Measurements from ENCODE around the gene NOS1. TPM values are rescaled to one million over a fixed set of nuclear protein-coding genes. Genes with fewer than 3 reads are reported as not detected.

Gene NOS1
- total RNA-seq, 1 donor from 2014 or later: under 0.01 TPM

DNA sequence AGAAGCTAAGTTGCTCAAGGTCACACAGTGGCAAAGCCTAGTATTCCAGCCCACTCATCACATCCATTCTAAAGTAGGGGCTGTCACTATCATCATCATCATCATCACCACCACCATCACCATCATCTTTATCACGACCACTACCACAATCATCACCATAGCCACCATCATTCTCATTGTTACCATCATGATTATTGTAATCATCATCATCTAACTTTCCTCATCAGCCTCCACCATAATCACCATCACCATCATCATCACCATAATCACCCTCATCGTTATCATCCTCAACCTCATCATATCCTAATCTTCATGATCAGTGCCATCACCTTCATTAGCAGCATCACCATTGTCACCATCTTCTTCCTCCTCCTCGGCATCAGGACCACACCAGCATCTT, 48.7 kb downstream of the NOS1 start:
- no peak overlapping the region for H3K4me3 ChIP-seq (ENCODE audit: low read depth, low read length)
- TF ChIP-seq, protein P1, sequence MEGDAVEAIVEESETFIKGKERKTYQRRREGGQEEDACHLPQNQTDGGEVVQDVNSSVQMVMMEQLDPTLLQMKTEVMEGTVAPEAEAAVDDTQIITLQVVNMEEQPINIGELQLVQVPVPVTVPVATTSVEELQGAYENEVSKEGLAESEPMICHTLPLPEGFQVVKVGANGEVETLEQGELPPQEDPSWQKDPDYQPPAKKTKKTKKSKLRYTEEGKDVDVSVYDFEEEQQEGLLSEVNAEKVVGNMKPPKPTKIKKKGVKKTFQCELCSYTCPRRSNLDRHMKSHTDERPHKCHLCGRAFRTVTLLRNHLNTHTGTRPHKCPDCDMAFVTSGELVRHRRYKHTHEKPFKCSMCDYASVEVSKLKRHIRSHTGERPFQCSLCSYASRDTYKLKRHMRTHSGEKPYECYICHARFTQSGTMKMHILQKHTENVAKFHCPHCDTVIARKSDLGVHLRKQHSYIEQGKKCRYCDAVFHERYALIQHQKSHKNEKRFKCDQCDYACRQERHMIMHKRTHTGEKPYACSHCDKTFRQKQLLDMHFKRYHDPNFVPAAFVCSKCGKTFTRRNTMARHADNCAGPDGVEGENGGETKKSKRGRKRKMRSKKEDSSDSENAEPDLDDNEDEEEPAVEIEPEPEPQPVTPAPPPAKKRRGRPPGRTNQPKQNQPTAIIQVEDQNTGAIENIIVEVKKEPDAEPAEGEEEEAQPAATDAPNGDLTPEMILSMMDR (conservative IDR thresholded peaks at IDR 0.05; ENCODE audit: low read depth, low read length): no peak
- DNase-seq (ENCODE audit: low read depth): no peak

DNA sequence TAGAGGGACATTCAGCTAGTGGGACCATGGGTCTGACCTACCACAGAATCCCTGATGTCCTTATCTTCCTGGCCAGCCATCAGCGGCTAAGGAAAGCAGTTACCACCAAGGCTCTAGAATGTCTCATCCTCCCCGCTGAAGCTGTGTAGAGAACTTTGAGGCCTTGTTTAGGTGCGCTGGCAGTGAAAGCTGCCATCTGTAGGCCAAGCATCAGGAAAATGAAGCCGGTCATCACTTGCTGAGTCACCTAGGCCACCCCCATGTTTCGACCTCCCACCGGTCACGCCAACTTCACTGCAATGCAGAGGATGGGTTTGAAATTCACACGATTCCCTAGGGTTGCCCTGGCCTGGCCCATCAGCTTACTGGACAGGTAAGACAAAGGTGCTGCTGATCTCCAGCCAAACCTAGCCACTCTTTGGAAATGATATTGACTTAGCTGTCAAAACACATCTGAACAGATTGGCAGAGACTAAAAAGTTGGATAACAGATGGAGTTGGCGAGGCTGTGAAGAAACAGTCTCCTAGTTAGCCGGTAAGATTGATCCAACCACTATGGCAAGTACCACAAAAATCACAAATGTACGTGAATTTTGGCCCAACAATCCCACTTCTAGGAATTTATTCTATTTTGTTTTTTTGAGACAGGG, 52.0 kb downstream of the NOS1 start:
- no peak overlapping the region for H3K4me3 ChIP-seq (ENCODE audit: low read depth, low read length)
- TF ChIP-seq, protein P1 (conservative IDR thresholded peaks at IDR 0.05; ENCODE audit: low read depth, low read length): no peak
- no peak for DNase-seq (ENCODE audit: low read depth)

DNA sequence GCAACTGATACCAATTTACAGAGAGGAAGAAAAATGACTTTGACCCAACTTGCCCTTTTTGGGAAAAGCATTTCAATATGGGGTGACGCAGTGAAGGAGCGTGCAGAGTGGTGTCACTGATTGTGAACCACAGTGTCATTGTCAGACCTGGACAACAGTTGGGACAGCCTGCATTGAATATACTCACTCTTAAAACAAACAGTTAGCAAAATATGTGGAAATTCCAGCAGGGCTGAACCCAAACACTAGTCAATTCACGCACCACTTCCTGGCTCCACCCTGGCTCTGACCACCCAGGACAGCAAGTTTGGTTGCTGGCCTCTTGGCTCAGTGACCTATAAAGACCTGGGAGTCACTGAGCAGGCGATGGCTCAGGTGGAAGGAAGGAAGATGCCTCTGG, 61.3 kb downstream of the NOS1 start:
- no peak overlapping the region for H3K4me3 ChIP-seq (ENCODE audit: low read depth, low read length)
- TF ChIP-seq, protein P1 (conservative IDR thresholded peaks at IDR 0.05; ENCODE audit: low read depth, low read length): no peak
- no peak for DNase-seq (ENCODE audit: low read depth)

DNA sequence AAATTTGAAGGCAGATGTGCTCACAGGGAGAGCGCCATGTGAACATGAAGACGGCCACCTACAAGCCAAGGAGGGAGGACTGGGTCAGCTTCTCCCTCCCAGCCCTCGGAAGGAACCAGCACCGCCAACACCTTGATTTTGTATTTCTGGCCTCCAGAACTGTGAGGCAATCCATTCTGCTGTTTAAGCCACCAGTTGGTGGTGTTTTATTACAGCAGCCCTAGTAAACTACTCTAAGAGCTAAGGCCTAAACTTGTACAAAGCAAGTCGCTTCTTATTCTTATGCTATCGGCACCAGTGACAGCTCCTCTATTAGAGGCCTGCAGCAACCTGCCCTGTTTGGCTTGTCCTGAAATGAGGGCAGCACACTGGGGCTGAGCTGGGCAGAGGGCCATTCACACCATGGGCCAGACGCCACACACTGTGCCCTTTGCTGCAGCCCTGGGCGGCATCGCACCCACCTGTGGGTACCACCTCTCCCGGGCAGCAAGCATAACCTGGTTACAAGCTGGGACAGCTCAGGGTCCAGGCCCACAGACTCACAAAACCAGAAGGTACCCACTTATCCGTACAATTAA, 62.7 kb downstream of the NOS1 start:
- TF ChIP-seq, protein P1 (conservative IDR thresholded peaks at IDR 0.05; ENCODE audit: low read depth, low read length): no peak
- H3K4me3 ChIP-seq (ENCODE audit: low read depth, low read length): no peak overlapping the region
- DNase-seq (ENCODE audit: low read depth): no peak

DNA sequence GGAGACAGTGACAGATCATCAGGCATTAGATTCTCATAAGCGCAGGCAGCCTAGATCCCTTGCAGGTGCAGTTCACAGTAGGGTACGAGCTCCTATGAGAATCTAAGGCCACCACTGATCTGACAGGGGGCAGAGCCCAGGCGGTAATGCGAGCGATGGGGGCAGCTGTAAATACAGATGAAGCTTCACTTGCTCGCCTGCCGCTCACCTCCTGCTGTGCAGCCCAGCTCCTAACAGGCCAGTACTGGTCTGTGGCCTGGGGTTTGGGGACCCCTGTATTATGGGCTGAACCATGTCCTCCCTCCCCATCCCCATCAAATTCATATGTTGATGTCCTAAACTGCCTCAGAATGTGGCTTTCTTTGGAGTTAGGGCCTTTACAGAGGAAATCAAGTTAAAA, 63.2 kb downstream of the NOS1 start:
- TF ChIP-seq, protein P1 (conservative IDR thresholded peaks at IDR 0.05; ENCODE audit: low read depth, low read length): no peak
- DNase-seq (ENCODE audit: low read depth): no peak
- H3K4me3 ChIP-seq (ENCODE audit: low read depth, low read length): no peak overlapping the region

DNA sequence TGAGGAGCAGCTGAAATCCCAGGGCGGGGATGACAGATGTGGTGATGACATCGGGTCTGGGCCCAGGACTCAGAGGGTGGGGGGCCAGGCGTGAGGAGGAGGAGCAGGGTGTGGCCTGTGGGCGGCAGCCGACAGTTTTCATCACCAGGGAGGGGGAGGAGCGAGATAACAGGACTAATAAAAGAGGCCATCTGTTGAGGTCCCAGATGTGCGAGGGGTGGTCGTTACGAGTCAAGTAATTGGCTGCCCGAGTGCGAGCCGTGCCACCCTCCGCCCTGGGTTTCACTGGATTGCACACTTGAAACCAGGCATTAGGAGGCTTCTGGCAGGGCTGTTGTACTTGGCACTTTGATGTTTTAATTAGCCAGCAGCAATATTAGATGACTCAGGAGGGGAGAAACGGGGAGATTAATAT, 67.2 kb downstream of the NOS1 start:
- TF ChIP-seq, protein P1 (conservative IDR thresholded peaks at IDR 0.05; ENCODE audit: low read depth, low read length): no peak
- H3K4me3 ChIP-seq (ENCODE audit: low read depth, low read length): no peak overlapping the region
- no peak for DNase-seq (ENCODE audit: low read depth)

DNA sequence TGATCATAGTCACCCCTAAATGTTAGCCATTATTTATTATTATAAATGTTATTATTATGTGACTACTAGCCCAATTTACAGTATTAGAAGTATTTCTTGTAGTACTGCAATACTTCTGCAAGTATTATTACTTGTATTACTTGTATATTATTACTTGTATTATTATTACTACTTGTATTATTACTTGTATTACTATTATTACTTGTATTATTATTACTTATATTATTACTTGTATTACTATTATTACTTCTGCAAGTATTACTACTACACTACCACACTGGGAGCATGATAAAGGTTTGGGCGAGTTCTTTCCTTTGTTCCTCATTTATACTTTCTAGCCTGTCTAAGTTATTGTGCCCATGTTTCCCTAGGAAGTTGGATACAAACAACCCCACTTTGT, 67.9 kb downstream of the NOS1 start:
- TF ChIP-seq, protein P1 (conservative IDR thresholded peaks at IDR 0.05; ENCODE audit: low read depth, low read length): no peak
- no peak for DNase-seq (ENCODE audit: low read depth)
- no peak overlapping the region for H3K4me3 ChIP-seq (ENCODE audit: low read depth, low read length)

All from epithelial cell of proximal tubule (primary cell).